Body of pancreas (tissue), 4 donors: Measurements from ENCODE around the gene TAF1C. TPM values are rescaled to one million over a fixed set of nuclear protein-coding genes. Genes with fewer than 3 reads are reported as not detected.

Experiments
- ATAC-seq: fragments of 150-250 bp; one replicate; pipeline ENCODE4 v1.9.1; 2016
- DNase-seq, 4 donors: peaks; one replicate each; pipeline ENCODE4 v3.0.0-alpha.2; 2019
- H3K27ac ChIP-seq, 4 donors: fragments of 200-600 bp; sonication (generic); 1 replicate in 3 of 4; 2 replicates in 1 of 4; pipeline versions ENCODE4 v1.5.1 to v1.6.1; 2016 to 2019; ENCODE audit warnings: mild to moderate bottlenecking in 1 of 4, mixed read lengths in 1 of 4, moderate library complexity in 1 of 4
- H3K27me3 ChIP-seq, 2 donors: fragments of 200-600 bp; sonication (generic); one replicate each; pipeline ENCODE4 v1.6.0; 2016; ENCODE audit warnings: mild to moderate bottlenecking in 1 of 2
- H3K36me3 ChIP-seq, 2 donors: fragments of 200-600 bp; sonication (generic); replicated peaks in 1 of 2; 2 replicates each; pipeline ENCODE4 v1.5.1; 2016; ENCODE audit warnings: low read depth in 2 of 2; ENCODE audit not compliant: insufficient read depth in 1 of 2
- H3K4me1 ChIP-seq: fragments of 200-600 bp; sonication (generic); one replicate; pipeline ENCODE4 v1.6.0; 2016
- H3K4me3 ChIP-seq, 2 donors: fragments of 200-600 bp; sonication (generic); 1 replicate in 1 of 2; 2 replicates in 1 of 2; pipeline ENCODE4 v1.5.1; 2016 to 2019
- H3K9me3 ChIP-seq, 3 donors: fragments of 200-600 bp; sonication (generic); 1 replicate in 2 of 3; 2 replicates in 1 of 3; pipeline ENCODE4 v1.5.1; 2016
- CTCF ChIP-seq, 7 experiments: fragments of 450-650 bp in 4 of 7; fragments of 200-600 bp in 3 of 7; sonication (generic) in 3 of 7; IDR thresholded peaks; one replicate each; pipeline ENCODE4 v1.5.1; 2016 to 2019; ENCODE audit warnings: antibody characterized with exemption in 7 of 7
- POLR2A ChIP-seq, 3 donors: fragments of 450-650 bp; IDR thresholded peaks; one replicate each; pipeline ENCODE4 v1.6.1; 2016; ENCODE audit warnings: antibody characterized with exemption in 3 of 3, mild to moderate bottlenecking in 2 of 3
- WGBS, 2 donors: methylation state at CpG; one replicate each; pipeline ENCODE4 v1.1.5; 2017; 5-methylcytosine and 5-hydroxymethylcytosine counted together
- intact Hi-C: fragments of 100-400 bp; cut with DNase I; formaldehyde crosslinking; loops from one replicate; pipeline ENCODE4 v1.15.1; 2023
- total RNA-seq, 2 donors: library from RNA; depleted of rRNA; stranded (reverse); fragments of >200 nt; gene quantifications; one replicate each; pipeline ENCODE4 v1.1.0, GENCODE V29; 2016

The TAF1C gene
- total RNA-seq, 2 donors from 2014 or later, result 33.5 to 80.8 TPM

- intact Hi-C loops, result no loop called here
- Histone ChIP-seq H3K4me1 (peaks cover under 1% of the 10 kb centered on the region), H3K27me3 (no peaks in the 10 kb centered on the region), H3K36me3 (no peaks in the 10 kb centered on the region), H3K9me3 (no peaks in the 10 kb centered on the region), H3K4me3 (no peak overlapping the region), H3K27ac (no peak overlapping the region)
- WGBS, 2 donors, result 36 to 50% methylated on average over 2 of the region's 2 CpGs
- no peak for TF ChIP-seq CTCF (IDR thresholded peaks at IDR 0.05)
- TF ChIP-seq POLR2A (IDR thresholded peaks at IDR 0.05), result no peak
- no peak for ATAC-seq
- DNase-seq, result no peak
Measured at GRCh38 chr16:84138500-84138823, 48.4 kb downstream of the TAF1C start.

- no peaks in the 10 kb centered on the region for H3K27me3 ChIP-seq
- H3K4me3 ChIP-seq, result no peak overlapping the region
- WGBS, 2 donors, result 86 to 88% methylated on average over 7 of the region's 7 CpGs
- TF ChIP-seq POLR2A (IDR thresholded peaks at IDR 0.05), result no peak
- no peak for TF ChIP-seq CTCF (IDR thresholded peaks at IDR 0.05)
- H3K4me1 ChIP-seq, result no peaks in the 10 kb centered on the region
- intact Hi-C loops, result no loop called here
- no peaks in the 10 kb centered on the region for H3K9me3 ChIP-seq
- no peak for DNase-seq
- no peak for ATAC-seq
- no peaks in the 10 kb centered on the region for H3K36me3 ChIP-seq
- no peak overlapping the region for H3K27ac ChIP-seq
Measured at GRCh38 chr16:84137769-84138357, 49.0 kb downstream of the TAF1C start.

GRCh38 chr16:84137287-84137686, 49.6 kb downstream of the TAF1C start:
- 85 to 91% methylated on average over 6 to 8 of the region's 8 CpGs for WGBS, 2 donors
- Histone ChIP-seq H3K9me3 (no peaks in the 10 kb centered on the region), H3K27me3 (no peaks in the 10 kb centered on the region), H3K4me1 (no peaks in the 10 kb centered on the region), H3K36me3 (no peaks in the 10 kb centered on the region), H3K4me3 (no peak overlapping the region), H3K27ac (no peak overlapping the region)
- ATAC-seq (no peak), DNase-seq (no peak)
- no peak for TF ChIP-seq CTCF (IDR thresholded peaks at IDR 0.05)
- TF ChIP-seq POLR2A (IDR thresholded peaks at IDR 0.05), result no peak
- intact Hi-C loops, result no loop called here

- no peak for ATAC-seq
- no peak for TF ChIP-seq POLR2A (IDR thresholded peaks at IDR 0.05)
- TF ChIP-seq CTCF (IDR thresholded peaks at IDR 0.05), result no peak
- Histone ChIP-seq H3K4me1 (no peaks in the 10 kb centered on the region), H3K9me3 (no peaks in the 10 kb centered on the region), H3K36me3 (no peaks in the 10 kb centered on the region), H3K27ac (no peak overlapping the region), H3K27me3 (no peaks in the 10 kb centered on the region), H3K4me3 (no peak overlapping the region)
- no peak for DNase-seq
- intact Hi-C loops, result no loop called here
- 83 to 89% methylated on average over 11 of the region's 11 CpGs for WGBS, 2 donors
Measured at GRCh38 chr16:84136331-84137125, 50.3 kb downstream of the TAF1C start.
